ENCODE measurements around the gene FLOT2. TPM values are rescaled to one million over a fixed set of nuclear protein-coding genes. Genes with fewer than 3 reads are reported as not detected.

The FLOT2 gene
- total and polyA plus RNA-seq, 2 donors (not counting 3 experiments of a cell fraction or from before 2014, with no cell fraction given), result 169 to 180 TPM

GRCh38 chr17:28917465-28917864, 19.9 kb upstream of the FLOT2 start:
- peaks cover 26 to 51% of the 10 kb centered on the region in 2 experiments for H3K36me3 ChIP-seq (ENCODE audit: control insufficient read depth in 2 of 2, extremely low read depth in 1 of 2, insufficient read depth in 2 of 2, low read length in 2 of 2)
- peaks cover 4% of the 10 kb centered on the region for H3K4me1 ChIP-seq (ENCODE audit: control insufficient read depth, extremely low read depth, insufficient read depth, low read length)
- H3K9me1 ChIP-seq (replicated peaks; ENCODE audit: control insufficient read depth, extremely low read depth, insufficient read depth, low read length), result no peaks in the 10 kb centered on the region
- no peaks in the 10 kb centered on the region for H4K20me1 ChIP-seq (replicated peaks; ENCODE audit: control insufficient read depth, extremely low read depth, insufficient read depth, low read length)
- POLR2A ChIA-PET, result interaction anchor here (0.6 kb wide), 1 partner anchor 52 kb away, joined by 3 read pairs; no protein-coding TSS in a partner anchor
- no peaks in the 10 kb centered on the region for H3K9me3 ChIP-seq (replicated peaks; ENCODE audit: control insufficient read depth, insufficient read depth, low read length)
- H3K27ac ChIP-seq (ENCODE audit: insufficient read depth, low read depth, low read length), result no peak overlapping the region
- TF ChIP-seq CTCF (IDR thresholded peaks at IDR 0.05; ENCODE audit: extremely low read depth in 1 of 2, insufficient read depth in 1 of 2, low read depth in 1 of 2, low read length in 2 of 2) (no peak), EZH2 (IDR thresholded peaks at IDR 0.05; ENCODE audit: borderline replicate concordance, low read depth, low read length, severe bottlenecking) (no peak), POLR2AphosphoS5 (IDR thresholded peaks at IDR 0.05; ENCODE audit: insufficient read depth, low read depth, low read length) (no peak), JUN (IDR thresholded peaks at IDR 0.05; ENCODE audit: borderline replicate concordance, insufficient read depth, insufficient read length, low read depth) (no peak), POLR2A (IDR thresholded peaks at IDR 0.05; ENCODE audit: low read depth, low read length) (no peak), GATA2 (IDR thresholded peaks at IDR 0.05; ENCODE audit: insufficient read depth, insufficient read length, low read depth, low read length) (no peak), FOS (IDR thresholded peaks at IDR 0.05; ENCODE audit: borderline replicate concordance, insufficient read depth, low read length) (no peak), MYC (IDR thresholded peaks at IDR 0.05; ENCODE audit: low read depth, low read length) (no peak), MAX (IDR thresholded peaks at IDR 0.05; ENCODE audit: insufficient read depth, insufficient read length) (no peak)
- no peak overlapping the region for H3K4me3 ChIP-seq (replicated peaks in 1 of 3; ENCODE audit: insufficient read depth in 1 of 3, low read depth in 1 of 3, low read length in 3 of 3)
- no peak for FAIRE-seq
- H3K9ac ChIP-seq (replicated peaks; ENCODE audit: extremely low read depth, insufficient read depth, low read length), result no peak overlapping the region
- dilution Hi-C loops (cut with MboI; ENCODE audit: extremely low pct_ligation_motif_present, low sequenced_read_pairs) (no loop called here), intact Hi-C loops (cut with micrococcal nuclease) (no loop called here)
- no peaks in the 10 kb centered on the region for H3K27me3 ChIP-seq (ENCODE audit: control insufficient read depth in 2 of 2, insufficient read depth in 2 of 2, low read length in 2 of 2)
- DNase-seq (ENCODE audit: low read depth, low spot score), result no peak
- H3K4me2 ChIP-seq (ENCODE audit: insufficient read depth, low read length), result no peak overlapping the region
- CTCF ChIA-PET, result interaction anchor here (0.8 to 5.1 kb wide), 8 partner anchors 8 to 200 kb away, joined by 3 to 58 read pairs (median 4); partner anchors contain the start of gene TLCD1
- no peaks in the 10 kb centered on the region for H3K79me2 ChIP-seq (ENCODE audit: control insufficient read depth, insufficient read depth, low read length)
- no TSS peak for BruUV-seq (replicated peaks)
- H2AFZ ChIP-seq (ENCODE audit: low read depth, low read length), result no peak overlapping the region

Data from endothelial cell of umbilical vein (primary cell).